Activated B cell treated with CpG ODN at 0.5 μM for 24 hours (primary cell): ENCODE measurements around the gene FAM110D. TPM values are rescaled to one million over a fixed set of nuclear protein-coding genes. Genes with fewer than 3 reads are reported as not detected.

Experiments
- ATAC-seq: fragments of 200-7000 bp; cut with Tn5 transposase; one replicate; pipeline ENCODE4 v1.10.0; 2021; ENCODE audit warnings: low read depth, mild to moderate bottlenecking, moderate library complexity
- CTCF ChIA-PET: fragments of 350-600 bp; sonication (Branson Sonifier 250); formaldehyde crosslinking; loops from one replicate; lab custom pipeline; 2021; ENCODE audit warnings: antibody characterized with exemption; lab: Charles Lee
- POLR2A ChIA-PET: fragments of 350-600 bp; sonication (Branson Sonifier 250); formaldehyde crosslinking; loops from one replicate; lab custom pipeline; 2021; ENCODE audit warnings: antibody characterized with exemption; lab: Charles Lee
- DNase-seq: peaks from one replicate; pipeline ENCODE4 v3.0.0; 2022
- H3K27ac Mint-ChIP-seq: one replicate; pipeline ENCODE4 v1.8.0; 2020; ENCODE audit warnings: mixed read lengths
- H3K27me3 Mint-ChIP-seq: one replicate; pipeline ENCODE4 v1.8.0; 2021; ENCODE audit warnings: mixed read lengths
- H3K36me3 Mint-ChIP-seq: one replicate; pipeline ENCODE4 v1.8.0; 2021; ENCODE audit warnings: low read depth, mixed read lengths
- H3K4me1 Mint-ChIP-seq: one replicate; pipeline ENCODE4 v1.8.0; 2021; ENCODE audit warnings: mixed read lengths
- H3K4me3 Mint-ChIP-seq: one replicate; pipeline ENCODE4 v1.8.0; 2020; ENCODE audit warnings: mild to moderate bottlenecking, mixed read lengths
- H3K9me3 Mint-ChIP-seq: one replicate; pipeline ENCODE4 v1.8.0; 2020; ENCODE audit warnings: mixed read lengths
- CTCF ChIP-seq: fragments of 200-600 bp; IDR thresholded peaks from one replicate; pipeline ENCODE4 v1.8.0; 2022; ENCODE audit warnings: antibody characterized with exemption, mild to moderate bottlenecking
- intact Hi-C: fragments of 100-400 bp; cut with micrococcal nuclease; formaldehyde crosslinking; loops from one replicate; pipeline ENCODE4 v1.15.1; 2024
- total RNA-seq: library from RNA; stranded (reverse); gene quantifications from 2 replicates; pipeline ENCODE4 v1.2.3, GENCODE V29; 2022

The FAM110D gene
- total RNA-seq, 1 donor from 2014 or later, result not detected

GRCh38 chr1:26159743-26160039, 812 bp downstream of the FAM110D start:
- H3K4me1 Mint-ChIP-seq, result peaks cover 12% of the 10 kb centered on the region
- ChIA-PET CTCF (no interaction called here), POLR2A (interaction anchor here (0.7 kb wide), 1 partner anchor 1421 kb away, joined by 6 read pairs; no protein-coding TSS in a partner anchor)
- H3K27me3 Mint-ChIP-seq, result peaks cover 40% of the 10 kb centered on the region
- no peak for TF ChIP-seq CTCF
- no peak for ATAC-seq
- no peaks in the 10 kb centered on the region for H3K36me3 Mint-ChIP-seq
- intact Hi-C loops, result loop anchor here (5.0 kb wide), 2 partner anchors 122 to 252 kb away; partner anchors contain the start of gene STMN1
- H3K27ac Mint-ChIP-seq, result no peak overlapping the region
- DNase-seq, result no peak
- H3K4me3 Mint-ChIP-seq, result no peak overlapping the region
- no peaks in the 10 kb centered on the region for H3K9me3 Mint-ChIP-seq

- DNase-seq (no peak), ATAC-seq (no peak)
- Mint-ChIP-seq H3K27me3 (peaks cover 31% of the 10 kb centered on the region), H3K27ac (no peak overlapping the region), H3K9me3 (no peaks in the 10 kb centered on the region), H3K4me1 (peaks cover 13% of the 10 kb centered on the region), H3K4me3 (no peak overlapping the region), H3K36me3 (no peaks in the 10 kb centered on the region)
- CTCF ChIA-PET, result no interaction called here
- TF ChIP-seq CTCF, result no peak
- POLR2A ChIA-PET, result no interaction called here
- intact Hi-C loops, result loop anchor here (5.0 kb wide), 2 partner anchors 123 to 253 kb away; partner anchors contain the start of gene STMN1
Observed at GRCh38 chr1:26160527-26161414, 1.9 kb downstream of the FAM110D start.

- Mint-ChIP-seq H3K4me3 (peak overlapping the region; percentile 59), H3K9me3 (no peaks in the 10 kb centered on the region), H3K27ac (no peak overlapping the region), H3K4me1 (peaks cover 13% of the 10 kb centered on the region), H3K27me3 (peaks cover 26% of the 10 kb centered on the region), H3K36me3 (no peaks in the 10 kb centered on the region)
- CTCF ChIA-PET, result interaction anchor here (0.8 to 1.0 kb wide), 3 partner anchors 11 to 57 kb away, joined by 3 to 5 read pairs (median 3); no protein-coding TSS in a partner anchor
- intact Hi-C loops, result loop anchor here (5.0 kb wide), 2 partner anchors 124 to 254 kb away; partner anchors contain the start of gene STMN1
- no peak for TF ChIP-seq CTCF
- peak; percentile 64 for ATAC-seq
- DNase-seq, result peak; percentile 54
- POLR2A ChIA-PET, result no interaction called here
Observed at GRCh38 chr1:26161415-26162219, 2.7 kb downstream of the FAM110D start.

GRCh38 chr1:26162220-26162709, 3.4 kb downstream of the FAM110D start:
- CTCF ChIA-PET, result interaction anchor here (0.8 to 1.0 kb wide), 3 partner anchors 12 to 58 kb away, joined by 3 to 5 read pairs (median 3); no protein-coding TSS in a partner anchor
- no peak overlapping the region for H3K27ac Mint-ChIP-seq
- intact Hi-C loops, result loop anchor here (5.0 kb wide), 2 partner anchors 125 to 255 kb away; partner anchors contain the start of gene STMN1
- H3K4me3 Mint-ChIP-seq, result peak overlapping the region; percentile 59
- H3K9me3 Mint-ChIP-seq, result no peaks in the 10 kb centered on the region
- DNase-seq, result no peak
- TF ChIP-seq CTCF, result no peak
- H3K36me3 Mint-ChIP-seq, result no peaks in the 10 kb centered on the region
- H3K4me1 Mint-ChIP-seq, result peaks cover 13% of the 10 kb centered on the region
- POLR2A ChIA-PET, result no interaction called here
- no peak for ATAC-seq
- H3K27me3 Mint-ChIP-seq, result peaks cover 24% of the 10 kb centered on the region
